OCI-M1 (cell line): ENCODE data around the gene ACTR2.
"Not testable (repeated sequence)": the region's sequence is repeated elsewhere in the genome, so short reads cannot be mapped to it uniquely, and the experiment has no call there.

ENCODE experiments used
- DNase-seq: peaks from one replicate; lab custom pipeline; 2025; lab: John Stamatoyannopoulos, UW

The ACTR2 gene

GRCh38 chr2:65231121-65231520 is 3.5 kb downstream of the ACTR2 start:
- no peak for DNase-seq

DNA sequence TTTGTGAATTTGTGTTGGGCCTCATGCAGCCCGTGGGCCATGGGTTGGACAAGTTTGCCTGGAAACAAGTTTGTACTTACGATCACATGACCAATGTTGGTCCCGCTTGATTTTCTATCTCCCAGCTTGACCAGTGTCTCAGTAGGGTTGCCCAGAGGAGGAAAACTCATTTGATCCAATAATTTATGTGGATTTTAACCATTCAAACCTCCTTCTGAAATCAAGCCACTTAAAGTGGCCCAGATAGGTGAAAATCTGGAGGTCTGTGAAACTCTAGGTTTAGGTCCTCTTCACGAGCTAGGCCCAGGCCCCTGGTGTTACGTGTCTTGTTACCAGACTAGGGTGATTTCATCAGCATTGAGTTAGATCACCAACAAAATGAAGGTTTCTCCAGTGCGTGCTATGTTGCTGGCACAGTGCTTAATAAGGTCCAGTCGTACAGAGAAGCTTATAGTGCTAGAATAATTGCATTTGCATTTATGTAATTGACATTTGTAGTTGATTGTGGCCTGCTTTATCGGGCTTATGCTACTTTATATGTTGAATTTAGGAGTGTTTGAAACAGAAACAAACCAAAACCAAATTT is 4.4 kb downstream of the ACTR2 start:
- DNase-seq: no peak

DNA sequence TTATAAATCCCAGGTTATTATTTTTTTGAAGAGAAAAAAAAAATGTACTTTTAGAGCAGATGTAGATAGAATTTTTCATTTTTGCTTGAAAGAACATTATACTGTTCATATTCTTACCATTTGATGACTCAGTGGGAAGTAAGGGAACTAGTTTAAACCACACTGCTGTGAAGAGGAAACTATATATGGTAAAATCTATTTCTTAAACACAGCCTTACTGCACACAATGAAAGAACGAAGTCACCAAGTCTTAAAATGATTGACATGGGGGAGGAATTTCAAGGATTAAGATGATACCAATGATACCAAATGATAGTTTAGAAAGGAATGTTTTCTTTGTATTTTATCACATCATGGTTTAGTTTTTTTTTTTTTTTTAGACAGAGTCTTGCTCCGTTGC is 5.0 kb downstream of the ACTR2 start:
- DNase-seq: peak; percentile 17

GRCh38 chr2:65240657-65241056 is 13.0 kb downstream of the ACTR2 start:
- no peak for DNase-seq

GRCh38 chr2:65244452-65244851 is 16.8 kb downstream of the ACTR2 start:
- DNase-seq: not testable (repeated sequence)

DNA sequence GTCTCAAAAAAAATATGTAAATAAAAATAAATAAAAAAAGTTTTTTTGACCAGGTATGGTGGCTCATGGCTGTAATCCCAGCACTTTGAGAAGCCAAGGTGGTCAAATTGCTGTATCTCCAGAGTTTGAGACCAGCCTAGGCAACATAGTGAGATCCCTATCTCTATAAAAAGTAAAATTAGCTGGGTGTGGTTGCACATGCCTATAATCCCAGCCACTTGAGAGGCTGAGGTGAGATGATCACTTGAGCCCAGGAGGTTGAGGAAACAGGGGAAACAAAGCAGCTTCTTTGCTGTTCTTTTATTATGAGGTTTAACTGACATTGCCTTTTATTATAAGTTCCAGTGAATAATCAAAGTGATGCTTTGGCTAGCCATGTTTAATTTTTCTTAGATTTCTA is 25.0 kb downstream of the ACTR2 start:
- DNase-seq: no peak

- DNase-seq: no peak
Measured at GRCh38 chr2:65255356-65255755, 27.7 kb downstream of the ACTR2 start.

DNA sequence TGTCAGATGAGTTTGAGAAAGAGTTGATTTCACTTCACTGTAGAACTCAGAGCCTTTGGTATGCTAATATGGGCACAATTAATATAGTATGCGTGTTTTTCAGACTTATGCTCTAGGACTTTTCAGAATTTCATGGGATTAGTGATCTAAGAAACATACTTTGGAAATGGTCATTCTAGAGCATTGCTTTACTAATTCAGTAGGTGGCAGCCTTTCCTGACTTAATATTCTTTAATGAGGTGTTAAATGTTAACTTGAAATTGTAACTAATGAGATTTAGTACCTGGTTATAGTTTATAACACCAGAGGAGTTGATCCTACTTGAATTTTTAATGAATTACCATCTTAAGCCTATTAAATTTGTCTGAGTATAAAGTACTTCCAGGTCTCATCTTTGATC is 28.4 kb downstream of the ACTR2 start:
- no peak for DNase-seq

DNA sequence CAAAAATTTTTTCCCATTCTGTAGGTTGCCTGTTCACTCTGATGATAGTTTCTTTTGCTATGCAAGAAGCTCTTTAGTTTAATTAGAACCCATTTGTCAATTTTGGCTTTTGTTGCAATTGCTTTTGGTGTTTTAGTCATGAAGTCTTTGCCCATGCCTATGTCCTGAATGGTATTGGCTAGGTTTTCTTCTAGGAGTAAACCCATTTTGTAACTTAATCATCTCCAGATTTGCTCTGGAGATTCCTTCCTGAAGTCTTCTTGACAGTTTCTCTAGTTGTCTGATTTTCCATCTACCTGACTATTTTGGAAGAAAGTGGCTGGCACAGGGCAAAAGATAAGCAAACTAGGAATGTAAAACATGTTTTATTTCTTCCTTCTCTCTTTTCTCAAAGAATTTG is 30.2 kb downstream of the ACTR2 start:
- DNase-seq: not testable (repeated sequence)

GRCh38 chr2:65261676-65262075 is 34.0 kb downstream of the ACTR2 start:
- no peak for DNase-seq

DNA sequence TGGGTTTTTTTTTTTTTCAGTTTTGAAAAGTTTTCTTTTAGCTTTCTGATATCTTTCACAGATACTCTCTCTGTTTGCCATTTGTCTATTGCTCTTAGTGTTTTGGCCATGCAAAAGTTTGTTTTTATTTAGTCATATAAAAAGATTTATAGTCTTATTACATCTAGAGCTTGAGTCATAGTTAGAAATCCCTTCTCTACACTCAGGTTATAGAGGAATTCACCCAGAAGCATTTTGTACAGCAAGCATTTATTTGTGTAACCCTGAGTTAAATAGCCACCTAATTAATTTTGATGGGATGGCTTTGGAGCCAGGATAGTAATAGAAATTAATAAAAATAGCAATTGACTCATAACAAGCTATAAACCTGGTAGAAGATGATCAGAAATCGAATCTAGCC is 35.6 kb downstream of the ACTR2 start:
- no peak for DNase-seq

DNA sequence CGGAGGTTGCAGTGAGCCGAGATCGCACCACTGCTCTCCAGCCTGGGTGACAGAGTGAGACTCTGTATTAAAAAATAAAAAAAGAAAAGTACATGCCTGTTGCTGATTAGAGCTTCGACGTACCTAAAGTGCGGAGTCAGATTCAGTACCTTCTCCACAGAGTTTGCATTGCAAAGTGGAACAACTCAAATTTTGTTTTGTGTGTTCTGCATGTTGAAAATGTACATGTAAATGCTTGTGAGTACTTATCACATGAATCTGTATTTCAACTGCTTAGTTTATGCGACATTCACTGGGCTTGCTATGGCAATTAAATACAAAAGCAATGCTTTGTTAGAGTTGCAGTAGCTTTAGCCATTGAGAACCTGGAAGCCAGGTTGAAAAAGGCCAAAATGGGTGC is 36.4 kb downstream of the ACTR2 start:
- no peak for DNase-seq

GRCh38 chr2:65264821-65265670 is 37.4 kb downstream of the ACTR2 start:
- DNase-seq: peak; percentile 53

- DNase-seq: no peak
Measured at GRCh38 chr2:65265671-65266045, 38.0 kb downstream of the ACTR2 start.

DNA sequence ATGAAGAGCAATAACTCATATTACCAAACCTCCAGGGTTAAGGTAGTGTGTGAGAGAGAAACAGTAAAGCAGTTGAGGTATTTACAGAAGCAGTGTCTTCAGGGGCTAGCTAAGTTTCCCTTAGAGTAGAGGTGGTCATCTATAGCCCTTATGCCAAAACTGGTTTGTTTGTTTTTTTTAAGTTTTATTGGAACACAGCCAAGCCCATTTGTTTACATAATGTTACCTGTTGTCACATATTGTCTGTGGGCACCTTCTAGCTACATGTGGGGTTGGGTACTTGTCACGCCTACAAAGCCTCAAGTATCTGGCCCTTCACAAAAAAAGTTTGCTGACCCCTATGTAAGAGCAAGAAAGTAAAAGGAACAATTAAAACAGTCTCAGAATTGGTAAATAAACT is 39.4 kb downstream of the ACTR2 start:
- DNase-seq: no peak

- DNase-seq: no peak
Measured at GRCh38 chr2:65268957-65269356, 41.3 kb downstream of the ACTR2 start.

GRCh38 chr2:65273344-65273743 is 45.7 kb downstream of the ACTR2 start:
- DNase-seq: no peak

DNA sequence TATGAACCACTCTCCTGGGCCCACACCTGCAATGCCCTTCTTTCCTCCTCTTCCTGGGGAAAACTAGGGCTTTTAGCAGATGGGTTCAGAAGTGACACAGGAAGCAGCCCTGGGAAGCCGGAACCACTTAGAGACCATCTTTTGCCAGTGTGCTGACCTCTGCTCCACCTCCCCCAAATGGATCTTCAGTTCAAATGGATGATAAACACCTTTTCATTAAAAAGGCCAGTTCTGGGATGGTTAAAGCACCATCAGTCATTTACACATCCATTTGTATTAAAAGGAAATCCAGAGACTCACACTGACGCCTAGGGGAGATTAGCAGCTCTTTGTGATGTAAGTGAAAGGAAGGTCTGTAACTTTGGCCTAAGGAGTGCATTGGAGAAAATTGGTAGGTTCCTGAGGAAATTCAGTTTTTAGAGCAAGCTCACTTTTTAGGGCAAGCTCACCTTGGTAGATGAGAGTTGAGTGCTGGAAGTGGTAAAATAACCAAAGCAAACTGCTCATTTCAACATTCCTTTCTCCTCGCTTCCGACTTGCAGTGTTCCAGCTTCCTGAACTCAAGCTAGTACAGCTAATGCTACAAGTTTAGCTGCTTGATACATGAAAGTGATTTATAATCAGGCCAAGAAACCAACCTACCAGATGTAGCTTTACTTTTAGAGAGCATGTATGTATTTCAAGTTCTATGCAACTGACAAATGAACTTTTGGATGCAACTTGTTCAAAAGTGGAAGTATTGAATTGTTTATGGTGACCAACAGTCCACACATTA is 47.7 kb downstream of the ACTR2 start:
- DNase-seq: no peak

- DNase-seq: no peak
Measured at GRCh38 chr2:65276609-65277008, 49.0 kb downstream of the ACTR2 start.

DNA sequence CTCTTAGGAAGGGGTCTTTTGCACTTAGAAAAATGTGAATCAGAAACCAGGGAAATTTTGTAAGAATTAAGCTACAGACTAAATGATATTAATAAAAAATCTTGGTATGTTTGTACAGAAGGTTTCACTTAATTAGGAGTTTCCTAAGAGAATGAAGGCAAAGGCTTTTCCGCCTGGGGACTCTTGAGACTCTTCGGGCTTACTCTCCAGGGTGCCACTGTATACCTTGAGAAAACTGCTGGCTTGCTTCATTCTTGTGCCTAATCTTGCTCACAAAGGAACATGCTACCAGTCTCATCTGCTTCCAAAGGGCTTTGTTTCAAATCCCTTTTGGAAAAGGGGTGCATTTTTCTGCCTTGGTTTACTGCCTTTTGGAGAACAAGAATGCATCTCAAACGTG is 49.5 kb downstream of the ACTR2 start:
- DNase-seq: no peak

GRCh38 chr2:65277791-65278483 is 50.3 kb downstream of the ACTR2 start:
- no peak for DNase-seq

DNA sequence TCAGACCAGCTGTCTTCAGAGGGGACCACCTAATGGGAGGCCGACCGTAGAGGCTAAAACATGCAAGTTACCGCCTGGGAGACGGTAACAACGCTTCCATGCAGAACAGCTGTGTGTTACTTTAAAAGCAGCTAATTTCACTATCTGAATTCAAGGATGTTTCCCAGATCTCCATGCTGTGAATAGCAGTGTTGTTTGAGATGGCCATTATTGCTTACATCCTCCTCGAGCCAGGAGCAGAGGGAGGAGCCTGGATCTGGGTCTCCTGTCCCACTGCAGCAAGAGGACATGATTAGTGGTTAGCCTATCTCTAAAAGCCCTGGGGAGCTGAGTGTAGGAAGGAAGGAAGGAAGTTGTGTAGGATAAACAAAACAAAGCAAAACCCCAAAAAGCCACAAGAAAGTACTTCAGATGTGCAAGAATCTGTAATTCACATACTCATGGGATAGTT is 50.9 kb downstream of the ACTR2 start:
- peak; percentile 27 for DNase-seq
